ENCODE measurements around the gene FBXO15.

DNA sequence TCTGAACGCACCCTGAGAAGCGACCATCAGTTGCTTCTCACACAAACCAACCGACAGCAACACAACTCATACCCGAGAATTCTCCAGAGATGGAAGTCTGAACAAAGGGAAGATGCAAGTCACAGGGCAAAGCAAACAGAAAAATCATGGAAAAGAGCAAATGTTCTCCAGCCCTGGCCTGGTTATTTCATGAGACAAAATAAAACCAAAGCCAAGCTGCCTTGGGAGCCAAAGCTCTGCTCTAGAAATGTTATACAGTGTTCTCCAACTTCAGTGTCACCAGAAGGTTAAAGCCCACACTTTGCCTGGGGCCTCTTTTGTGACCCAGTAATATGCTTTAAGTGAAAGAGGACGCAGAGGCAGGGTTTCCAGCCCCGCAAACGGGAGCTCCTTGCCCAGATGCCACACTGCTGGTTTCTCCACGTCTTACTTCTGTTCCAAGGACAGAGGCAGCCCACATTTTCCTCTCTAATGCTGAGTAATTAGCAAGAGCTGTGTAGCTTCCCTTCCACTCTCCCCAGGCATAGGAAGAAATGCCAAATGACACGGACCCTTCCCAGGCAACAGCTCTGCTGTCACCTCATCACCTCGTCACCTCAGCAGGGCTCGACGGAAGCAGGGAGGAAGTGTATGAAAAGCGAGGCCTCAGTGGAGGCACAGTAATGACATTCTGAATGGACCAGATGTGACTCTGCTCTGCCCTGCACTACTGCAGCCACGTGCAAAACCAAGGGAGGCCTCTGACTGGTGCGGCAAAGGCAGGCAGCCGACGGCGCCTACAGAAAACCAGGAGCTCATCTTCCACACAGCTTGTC is 64.7 kb downstream of the FBXO15 start:
- TF ChIP-seq CHD2 (IDR thresholded peaks at IDR 0.05; ENCODE audit: low read length) (no peak), POLR2AphosphoS5 (IDR thresholded peaks at IDR 0.05; ENCODE audit: low read depth, low read length) (no peak), EP300 (IDR thresholded peaks at IDR 0.05; ENCODE audit: borderline replicate concordance in 1 of 2, low read depth in 2 of 2, low read length in 2 of 2) (no peak)
